ENCODE data around the gene RELT.

- TF ChIP-seq CTCF (IDR thresholded peaks at IDR 0.05): no peak
- TF ChIP-seq POLR2A (IDR thresholded peaks at IDR 0.05): no peak
These were observed 9.2 kb upstream of the RELT start for GRCh38 chr11:73366953-73367352.

All from tibial nerve (tissue), 3 donors.